Parietal lobe (tissue), 1 donor: ENCODE data around the gene JADE1. TPM values are rescaled to one million over a fixed set of nuclear protein-coding genes. Genes with fewer than 3 reads are reported as not detected.

Experiments
- total RNA-seq: library from RNA; depleted of rRNA; stranded (reverse); fragments of >200 nt; gene quantifications from one replicate; pipeline ENCODE4 v1.2.3, GENCODE V29; 2014

JADE1 gene
- total RNA-seq: 42.9 TPM

GRCh38 chr4:128809477-128810330 lies at the start of gene JADE1:
TSS of gene JADE1 (plus strand) at chr4:128809700. CDS start at chr4:128831759, 22,059 bp downstream.

